ENCODE data around the gene ERVFRD-1.

DNA sequence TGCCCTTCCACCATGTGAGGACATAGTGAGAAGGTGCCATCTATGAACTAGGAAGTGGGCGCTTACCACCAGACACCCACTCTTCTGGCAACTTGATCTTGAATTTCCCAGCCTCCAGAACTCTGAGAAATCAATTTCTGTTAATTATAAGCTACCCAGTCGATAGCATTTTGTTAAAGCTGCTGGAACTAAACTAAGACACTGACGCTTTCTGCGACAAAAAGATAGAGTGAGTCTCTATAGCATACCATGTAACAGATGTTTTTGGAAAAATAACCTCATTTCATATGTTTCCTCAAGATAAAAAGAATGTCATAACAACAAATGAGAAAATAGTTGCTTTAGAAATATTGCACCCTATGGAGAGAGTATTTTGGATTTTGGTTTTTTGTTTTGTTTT is 33.3 kb downstream of the ERVFRD-1 start:
- TF ChIP-seq CTCF (IDR thresholded peaks at IDR 0.05; ENCODE audit: low read length), result no peak
- no peak for TF ChIP-seq EZH2 (IDR thresholded peaks at IDR 0.05; ENCODE audit: borderline replicate concordance, low read length)

All from OCI-LY1 (cell line).